Astrocyte of the spinal cord (primary cell): ENCODE measurements around the gene HOXA11.

Source experiments
- DNase-seq: peaks from one replicate; pipeline ENCODE4 v3.0.0; 2011; ENCODE audit warnings: low read depth, low spot score
- H3K4me3 ChIP-seq: 2 replicates; pipeline ENCODE4 v1.5.1; 2011; ENCODE audit warnings: low read depth, mild to moderate bottlenecking, low read length, moderate library complexity
- in situ Hi-C: cut with HindIII; loops from 2 replicates; pipeline ENCODE4 v1.10.0; 2017; ENCODE audit warnings: low sequenced_read_pairs
- TF ChIP-seq, protein P1 (sequence below): IDR thresholded peaks from 2 replicates; pipeline ENCODE4 v1.5.1; 2012; ENCODE audit warnings: low read depth, mild to moderate bottlenecking, low read length, inconsistent platforms

HOXA11 gene

DNA sequence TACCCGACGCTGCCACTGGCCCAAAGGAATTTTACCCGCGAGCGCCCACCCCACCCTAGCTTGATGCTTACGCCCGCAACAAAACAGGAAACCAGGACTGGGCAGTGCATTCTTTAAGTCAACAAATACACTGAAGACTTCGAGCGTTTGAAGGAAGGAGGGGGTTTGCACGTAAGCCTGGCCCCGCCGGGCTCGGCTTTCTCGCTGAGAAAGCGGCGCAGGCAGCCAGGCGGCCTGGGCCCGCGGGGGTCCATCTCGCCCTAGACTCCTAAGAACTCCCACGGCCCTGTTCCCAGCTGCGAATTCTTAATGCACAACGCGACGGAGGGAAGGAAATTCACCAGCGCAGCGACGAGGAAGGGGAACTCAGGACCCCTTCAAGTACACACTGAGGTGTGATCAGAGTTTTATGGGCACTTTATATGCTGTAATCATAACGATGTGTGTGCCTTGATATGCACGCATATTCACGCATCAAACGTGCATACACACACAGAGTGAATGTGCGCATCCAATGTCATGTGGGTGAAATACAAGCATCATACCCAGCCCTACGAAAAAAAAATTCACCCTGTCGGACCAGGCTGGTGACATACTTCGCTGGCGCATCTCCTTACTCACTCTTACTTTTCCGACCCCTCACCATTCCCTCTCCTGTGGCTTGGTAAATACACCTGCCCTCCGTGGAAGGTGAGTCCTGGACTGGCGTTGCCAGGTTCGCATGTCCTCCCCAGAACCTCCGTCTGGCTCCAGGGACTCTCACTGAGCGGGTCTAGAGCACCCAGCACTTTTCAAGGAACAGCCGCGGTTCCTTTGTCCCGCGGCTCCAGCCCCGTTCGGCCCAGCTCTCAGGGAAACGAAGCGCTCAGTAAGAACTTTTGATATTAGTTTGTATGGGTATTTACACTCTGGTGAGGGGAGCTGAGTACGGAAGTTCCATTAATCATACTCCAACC, 20.6 kb upstream of the HOXA11 start:
- no peak for DNase-seq
- no peak overlapping the region for H3K4me3 ChIP-seq
- in situ Hi-C loops = no loop called here
- TF ChIP-seq, protein P1, sequence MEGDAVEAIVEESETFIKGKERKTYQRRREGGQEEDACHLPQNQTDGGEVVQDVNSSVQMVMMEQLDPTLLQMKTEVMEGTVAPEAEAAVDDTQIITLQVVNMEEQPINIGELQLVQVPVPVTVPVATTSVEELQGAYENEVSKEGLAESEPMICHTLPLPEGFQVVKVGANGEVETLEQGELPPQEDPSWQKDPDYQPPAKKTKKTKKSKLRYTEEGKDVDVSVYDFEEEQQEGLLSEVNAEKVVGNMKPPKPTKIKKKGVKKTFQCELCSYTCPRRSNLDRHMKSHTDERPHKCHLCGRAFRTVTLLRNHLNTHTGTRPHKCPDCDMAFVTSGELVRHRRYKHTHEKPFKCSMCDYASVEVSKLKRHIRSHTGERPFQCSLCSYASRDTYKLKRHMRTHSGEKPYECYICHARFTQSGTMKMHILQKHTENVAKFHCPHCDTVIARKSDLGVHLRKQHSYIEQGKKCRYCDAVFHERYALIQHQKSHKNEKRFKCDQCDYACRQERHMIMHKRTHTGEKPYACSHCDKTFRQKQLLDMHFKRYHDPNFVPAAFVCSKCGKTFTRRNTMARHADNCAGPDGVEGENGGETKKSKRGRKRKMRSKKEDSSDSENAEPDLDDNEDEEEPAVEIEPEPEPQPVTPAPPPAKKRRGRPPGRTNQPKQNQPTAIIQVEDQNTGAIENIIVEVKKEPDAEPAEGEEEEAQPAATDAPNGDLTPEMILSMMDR = no peak

DNA sequence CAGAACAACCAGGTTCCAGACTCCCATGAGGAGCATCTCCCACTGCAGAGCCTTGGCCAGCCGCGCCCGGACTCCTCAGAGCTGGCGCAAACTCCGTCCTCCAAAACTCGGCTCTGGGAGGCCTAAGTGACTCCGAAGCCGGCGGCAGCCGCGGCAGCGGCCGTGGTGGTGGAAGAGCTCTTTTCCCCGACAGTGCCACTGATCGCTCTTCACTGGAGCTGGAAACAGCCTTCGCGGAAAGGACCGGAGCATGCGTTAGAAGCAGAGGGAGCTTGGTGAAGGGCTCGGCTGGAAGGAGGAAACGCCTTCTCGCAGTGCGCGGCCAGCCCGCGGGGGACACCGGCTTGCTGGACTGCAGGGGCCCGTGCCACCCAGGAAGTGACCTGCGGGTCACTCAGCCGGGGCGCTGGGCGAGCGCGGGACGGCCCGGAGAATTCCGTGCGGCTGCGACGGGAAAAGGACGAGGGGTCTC, 19.9 kb upstream of the HOXA11 start:
- H3K4me3 ChIP-seq = no peak overlapping the region
- TF ChIP-seq, protein P1 = no peak
- in situ Hi-C loops = no loop called here
- no peak for DNase-seq

DNA sequence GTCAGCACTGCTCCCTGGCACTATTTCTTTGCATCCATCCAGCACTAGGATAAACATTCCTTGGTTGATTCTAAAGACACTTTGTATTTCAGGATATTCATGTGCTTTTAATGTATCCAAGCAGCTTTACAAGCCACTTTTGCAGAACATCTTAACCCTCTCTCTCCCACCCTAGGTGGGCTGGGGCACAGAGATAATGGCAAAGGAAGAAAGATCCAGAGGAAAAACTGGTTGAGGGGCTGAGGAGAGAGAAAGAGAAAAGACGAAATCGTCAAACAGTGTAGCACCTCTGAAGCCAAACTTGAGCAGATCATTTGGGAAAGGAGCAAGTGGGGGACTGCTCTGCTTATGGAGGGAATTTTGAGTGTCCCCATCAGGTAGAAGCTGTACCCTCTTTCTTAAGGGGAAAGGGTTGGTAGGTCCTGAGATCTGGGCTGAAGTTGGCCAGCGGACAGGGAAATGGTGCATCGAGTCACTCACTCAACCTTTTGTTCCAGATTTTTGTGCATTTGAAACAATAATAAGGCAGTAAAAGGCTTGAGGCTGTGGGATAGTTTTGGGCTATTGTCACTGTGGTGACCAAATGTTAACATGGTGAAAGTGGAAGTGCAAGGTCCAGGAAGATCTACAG, 19.0 kb upstream of the HOXA11 start:
- no peak overlapping the region for H3K4me3 ChIP-seq
- in situ Hi-C loops = no loop called here
- DNase-seq = no peak
- TF ChIP-seq, protein P1 = no peak

DNA sequence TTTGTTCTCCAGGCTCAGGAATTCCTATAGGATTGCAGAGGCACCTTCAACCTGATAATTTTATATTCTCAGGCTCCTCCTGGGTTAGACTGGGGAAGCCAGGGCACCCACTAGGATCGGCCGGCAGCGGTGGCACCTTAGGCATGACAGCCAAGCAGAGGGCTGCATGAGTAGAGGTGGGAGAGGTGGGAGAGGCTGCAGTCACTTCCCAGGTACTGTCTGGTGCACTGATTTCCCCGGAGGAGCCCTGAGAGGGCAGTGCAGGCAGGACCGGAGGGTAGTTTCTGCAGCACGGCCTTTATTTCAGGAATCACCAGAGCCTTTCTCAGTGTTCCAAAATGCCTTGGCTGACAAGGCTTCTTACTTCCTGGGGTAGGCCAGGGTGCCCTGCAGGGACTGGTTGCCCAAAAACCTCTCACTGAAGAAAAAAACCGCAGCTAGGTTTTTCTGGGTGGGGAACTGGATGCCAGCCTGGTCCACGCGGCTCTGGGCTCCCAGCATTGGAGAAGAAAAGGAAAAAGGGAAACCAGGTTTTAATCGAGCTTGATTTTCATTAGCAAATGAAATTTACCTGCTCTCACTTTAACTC, 18.4 kb upstream of the HOXA11 start:
- in situ Hi-C loops = no loop called here
- H3K4me3 ChIP-seq = no peak overlapping the region
- TF ChIP-seq, protein P1 = no peak
- no peak for DNase-seq

DNA sequence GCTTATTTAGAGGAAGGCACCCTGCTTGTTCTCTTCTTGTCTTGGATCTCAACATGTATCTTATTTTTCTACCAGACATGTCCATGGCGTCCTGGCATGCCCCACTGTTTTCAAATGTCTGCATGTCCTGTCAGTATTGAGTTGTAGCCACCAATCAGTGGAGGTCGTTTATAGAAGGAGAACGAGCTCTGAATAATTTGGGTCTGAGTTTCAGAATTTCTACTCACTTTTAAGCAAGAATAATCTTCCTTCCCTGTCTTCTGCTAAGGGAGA, 17.8 kb upstream of the HOXA11 start:
- in situ Hi-C loops = no loop called here
- no peak overlapping the region for H3K4me3 ChIP-seq
- TF ChIP-seq, protein P1 = no peak
- DNase-seq = no peak

DNA sequence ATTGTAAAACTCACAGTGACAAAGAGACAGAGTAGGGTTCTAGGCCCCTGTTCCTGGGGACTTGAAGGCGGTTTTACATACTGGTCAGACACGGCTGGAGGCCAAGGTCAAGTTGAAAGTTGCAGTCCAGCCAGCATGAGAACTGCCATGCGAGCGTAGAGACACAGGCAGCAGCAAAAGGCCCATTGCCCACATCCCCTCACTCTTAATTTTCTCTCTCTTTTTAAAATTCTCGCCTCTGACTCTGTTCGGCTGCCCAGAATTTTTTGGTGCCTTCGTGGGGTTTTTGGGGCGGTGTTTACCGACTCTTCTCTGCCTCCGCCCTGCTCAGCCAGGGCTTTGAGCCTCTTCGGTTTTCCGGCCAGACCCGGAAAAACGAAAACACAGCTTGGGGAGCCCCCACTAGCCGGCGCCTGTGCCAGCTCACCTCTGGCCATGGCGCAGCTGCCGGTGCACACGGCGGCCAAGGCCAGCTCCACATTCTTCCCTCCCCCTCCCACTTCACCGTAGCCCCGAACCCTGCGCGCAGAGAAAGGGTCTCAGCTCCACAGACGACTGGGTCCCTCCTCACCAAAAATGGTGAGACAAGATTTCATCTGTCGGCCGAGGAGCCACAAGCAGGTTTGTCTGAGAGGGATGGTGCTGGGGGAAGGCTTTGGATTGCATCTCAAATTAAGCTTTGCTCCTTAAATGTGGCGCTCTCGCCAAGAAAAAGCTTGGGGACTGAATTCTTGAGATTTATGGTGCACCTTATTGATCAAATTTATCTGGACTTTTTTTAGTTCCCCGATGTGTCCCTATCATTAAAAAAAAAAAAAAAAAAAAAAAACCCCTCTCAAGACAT, 17.2 kb upstream of the HOXA11 start:
- TF ChIP-seq, protein P1 = no peak
- no peak for DNase-seq
- in situ Hi-C loops = no loop called here
- H3K4me3 ChIP-seq = no peak overlapping the region
